Stomach (tissue), 4 donors: ENCODE measurements around the gene MBTD1.

Experiments used
- EP300 ChIP-seq: sonication (generic); formaldehyde crosslinking; IDR thresholded peaks from one replicate; pipeline ENCODE4 v1.6.1; 2017; ENCODE audit warnings: antibody characterized with exemption
- POLR2A ChIP-seq, 4 donors: fragments of 450-650 bp; IDR thresholded peaks; one replicate each; pipeline ENCODE4 v1.6.1; 2016; ENCODE audit warnings: antibody characterized with exemption in 4 of 4, control low read depth in 2 of 4, mild to moderate bottlenecking in 1 of 4, moderate library complexity in 1 of 4
- POLR2AphosphoS5 ChIP-seq, 3 donors: sonication (generic); formaldehyde crosslinking; IDR thresholded peaks; one replicate each; pipeline ENCODE4 v1.6.1; 2016; ENCODE audit warnings: antibody characterized with exemption in 3 of 3
- TF ChIP-seq, protein P1 (sequence below), 7 experiments: fragments of 450-650 bp in 4 of 7; fragments of 200-600 bp in 3 of 7; sonication (generic) in 3 of 7; IDR thresholded peaks; one replicate each; pipeline ENCODE4 v1.5.1; 2016 to 2019; ENCODE audit warnings: antibody characterized with exemption in 7 of 7, control low read depth in 2 of 7, mild to moderate bottlenecking in 1 of 7

DNA sequence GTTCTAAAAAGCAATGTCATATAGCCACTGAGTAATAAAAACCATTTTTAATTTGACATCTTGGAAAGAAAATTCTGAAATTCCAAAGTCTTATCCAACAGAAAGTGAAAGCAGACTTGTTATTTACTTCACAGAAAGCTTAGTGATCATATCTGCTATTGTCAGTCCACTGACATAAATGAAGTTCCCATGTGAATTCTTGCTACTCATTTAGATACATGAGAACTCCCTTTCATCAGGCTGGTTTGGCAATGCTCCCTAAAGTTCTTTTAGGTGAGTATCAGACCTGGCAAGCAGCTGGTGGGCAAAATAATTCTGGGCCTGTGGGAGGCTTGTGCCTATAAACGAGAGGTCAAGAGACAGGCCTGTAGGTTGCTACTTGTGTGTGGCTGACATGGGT lies 70.2 kb downstream of the MBTD1 start:
- TF ChIP-seq EP300 (no peak), POLR2AphosphoS5 (IDR thresholded peaks at IDR 0.05) (no peak), POLR2A (IDR thresholded peaks at IDR 0.05) (no peak)
- TF ChIP-seq, protein P1, sequence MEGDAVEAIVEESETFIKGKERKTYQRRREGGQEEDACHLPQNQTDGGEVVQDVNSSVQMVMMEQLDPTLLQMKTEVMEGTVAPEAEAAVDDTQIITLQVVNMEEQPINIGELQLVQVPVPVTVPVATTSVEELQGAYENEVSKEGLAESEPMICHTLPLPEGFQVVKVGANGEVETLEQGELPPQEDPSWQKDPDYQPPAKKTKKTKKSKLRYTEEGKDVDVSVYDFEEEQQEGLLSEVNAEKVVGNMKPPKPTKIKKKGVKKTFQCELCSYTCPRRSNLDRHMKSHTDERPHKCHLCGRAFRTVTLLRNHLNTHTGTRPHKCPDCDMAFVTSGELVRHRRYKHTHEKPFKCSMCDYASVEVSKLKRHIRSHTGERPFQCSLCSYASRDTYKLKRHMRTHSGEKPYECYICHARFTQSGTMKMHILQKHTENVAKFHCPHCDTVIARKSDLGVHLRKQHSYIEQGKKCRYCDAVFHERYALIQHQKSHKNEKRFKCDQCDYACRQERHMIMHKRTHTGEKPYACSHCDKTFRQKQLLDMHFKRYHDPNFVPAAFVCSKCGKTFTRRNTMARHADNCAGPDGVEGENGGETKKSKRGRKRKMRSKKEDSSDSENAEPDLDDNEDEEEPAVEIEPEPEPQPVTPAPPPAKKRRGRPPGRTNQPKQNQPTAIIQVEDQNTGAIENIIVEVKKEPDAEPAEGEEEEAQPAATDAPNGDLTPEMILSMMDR (IDR thresholded peaks at IDR 0.05) = no peak
